SK-N-SH (cell line): ENCODE measurements around the gene BLID. TPM values are rescaled to one million over a fixed set of nuclear protein-coding genes. Genes with fewer than 3 reads are reported as not detected.

Source experiments
- CTCF ChIA-PET: fragments of 300-600, 350-600 bp; formaldehyde crosslinking; extraction: SDS; loops from one replicate; lab custom pipeline; 2021; lab: Yijun Ruan, JAX
- POLR2A ChIA-PET: fragments of 350-600 bp; sonication (Branson Sonifier 250); formaldehyde crosslinking; extraction: SDS; loops from one replicate; lab custom pipeline; 2020; ENCODE audit warnings: antibody characterized with exemption, inconsistent platforms; lab: Yijun Ruan, JAX
- DNase-seq: peaks from one replicate; pipeline ENCODE4 v3.0.0; 2012
- H2AFZ ChIP-seq: fragments of 200-600 bp; sonication (generic); 2 replicates; pipeline ENCODE4 v1.8.1; 2016; ENCODE audit warnings: antibody characterized with exemption, mild to moderate bottlenecking, low read depth
- H3F3A ChIP-seq: fragments of 200-600 bp; sonication (generic); replicated peaks from 2 replicates; pipeline ENCODE3; 2016; ENCODE audit warnings: antibody characterized with exemption, mild to moderate bottlenecking; ENCODE audit not compliant: insufficient read depth
- H3K27ac ChIP-seq, 2 experiments: fragments of 200-500 bp in 1 of 2; fragments of 200-600 bp in 1 of 2; sonication (Bioruptor generic) in 1 of 2; sonication (generic), shearing (Covaris generic) in 1 of 2; 2 replicates each; pipeline versions ENCODE4 v1.5.1 to v1.6.1; 2014 to 2016; ENCODE audit warnings: low read depth in 2 of 2, inconsistent platforms in 1 of 2, low read length in 1 of 2, mild to moderate bottlenecking in 1 of 2, mixed read lengths in 1 of 2
- H3K27me3 ChIP-seq: fragments of 200-600 bp; sonication (generic), shearing (Covaris generic); 2 replicates; pipeline ENCODE4 v1.6.1; 2016; ENCODE audit warnings: mixed run types; ENCODE audit not compliant: insufficient read depth
- H3K36me3 ChIP-seq, 2 experiments: fragments of 200-500 bp in 1 of 2; fragments of 200-600 bp in 1 of 2; sonication (Bioruptor generic) in 1 of 2; sonication (generic) in 1 of 2; replicated peaks in 1 of 2; 2 replicates each; pipeline versions ENCODE3 to v1.5.1; 2014 to 2016; ENCODE audit warnings: low read length in 1 of 2, mild to moderate bottlenecking in 1 of 2; ENCODE audit not compliant: insufficient read depth in 2 of 2, control insufficient read depth in 1 of 2
- H3K4me1 ChIP-seq, 2 experiments: fragments of 200-500 bp in 1 of 2; fragments of 200-600 bp in 1 of 2; sonication (Bioruptor generic) in 1 of 2; sonication (generic), shearing (Covaris generic) in 1 of 2; 2 replicates each; pipeline versions ENCODE4 v1.5.1 to v1.6.1; 2014 to 2016; ENCODE audit warnings: low read depth in 1 of 2, low read length in 1 of 2, mixed run types in 1 of 2; ENCODE audit not compliant: insufficient read depth in 2 of 2, control insufficient read depth in 1 of 2
- H3K4me2 ChIP-seq: fragments of 200-600 bp; sonication (generic), shearing (Covaris generic); 2 replicates; pipeline ENCODE4 v1.6.1; 2017; ENCODE audit warnings: mixed run types
- H3K4me3 ChIP-seq, 2 experiments: fragments of 200-500 bp in 1 of 2; fragments of 200-600 bp in 1 of 2; sonication (Bioruptor generic) in 1 of 2; sonication (generic), shearing (Covaris generic) in 1 of 2; 2 replicates each; pipeline versions ENCODE4 v1.5.1 to v1.8.1; 2014 to 2016; ENCODE audit warnings: low read depth in 2 of 2, inconsistent platforms in 1 of 2, low read length in 1 of 2, mild to moderate bottlenecking in 1 of 2, mixed read lengths in 1 of 2, moderate library complexity in 1 of 2
- H3K79me2 ChIP-seq: fragments of 200-600 bp; sonication (generic); 2 replicates; pipeline ENCODE4 v1.8.1; 2017; ENCODE audit warnings: mild to moderate bottlenecking; ENCODE audit not compliant: insufficient read depth
- H3K9ac ChIP-seq: fragments of 200-600 bp; sonication (generic); 2 replicates; pipeline ENCODE4 v1.6.1; 2017; ENCODE audit warnings: mixed run types
- H3K9me2 ChIP-seq: fragments of 200-600 bp; sonication (generic); 2 replicates; pipeline ENCODE4 v1.6.1; 2017; ENCODE audit warnings: mixed run types
- H3K9me3 ChIP-seq: fragments of 200-600 bp; sonication (generic); 2 replicates; pipeline ENCODE4 v1.6.1; 2017; ENCODE audit warnings: mixed run types, mild to moderate bottlenecking, moderate library complexity
- H4K20me1 ChIP-seq: fragments of 200-600 bp; sonication (generic); 2 replicates; pipeline ENCODE4 v1.6.1; 2017; ENCODE audit warnings: mild to moderate bottlenecking, mixed run types; ENCODE audit not compliant: insufficient read depth
- CHD2 ChIP-seq: fragments of 150-350 bp; IDR thresholded peaks from 2 replicates; pipeline ENCODE4 v1.6.1; 2018; ENCODE audit warnings: low read length; ENCODE audit not compliant: partially characterized antibody
- CTCF ChIP-seq: fragments of 200-600 bp; sonication (generic); IDR thresholded peaks from 2 replicates; pipeline ENCODE4 v1.6.1; 2017; ENCODE audit warnings: antibody characterized with exemption, mild to moderate bottlenecking, moderate library complexity
- ELF1 ChIP-seq: IDR thresholded peaks from 2 replicates; pipeline ENCODE4 v1.4.0; 2012
- EP300 ChIP-seq, 2 experiments: IDR thresholded peaks; 2 replicates each; pipeline versions ENCODE4 v1.4.0 to v1.6.1; 2012; ENCODE audit warnings: borderline replicate concordance in 1 of 2, low read depth in 1 of 2, low read length in 1 of 2
- FOSL2 ChIP-seq: IDR thresholded peaks from 2 replicates; pipeline ENCODE4 v1.4.0; 2012; ENCODE audit warnings: low read depth, mild to moderate bottlenecking, moderate library complexity, borderline replicate concordance
- FOXJ3 ChIP-seq: sonication (generic); formaldehyde crosslinking; IDR thresholded peaks from 2 replicates; pipeline ENCODE4 v1.5.1; 2020; ENCODE audit warnings: mild to moderate bottlenecking, missing genetic modification reagents
- FOXM1 ChIP-seq: IDR thresholded peaks from 2 replicates; pipeline ENCODE4 v1.4.0; 2012; ENCODE audit warnings: low read depth, mild to moderate bottlenecking
- GABPA ChIP-seq: IDR thresholded peaks from 2 replicates; pipeline ENCODE4 v1.4.0; 2012; ENCODE audit warnings: low read depth, mild to moderate bottlenecking
- JUND ChIP-seq: IDR thresholded peaks from 2 replicates; pipeline ENCODE4 v1.4.0; 2012
- MXI1 ChIP-seq: IDR thresholded peaks from 2 replicates; pipeline ENCODE4 v1.6.1; 2012; ENCODE audit warnings: mild to moderate bottlenecking, low read depth, low read length, improper control_type of control experiment
- NRF1 ChIP-seq: IDR thresholded peaks from 2 replicates; pipeline ENCODE4 v1.6.1; 2012; ENCODE audit warnings: low read depth, mild to moderate bottlenecking, low read length
- POLR2AphosphoS5 ChIP-seq: IDR thresholded peaks from 2 replicates; pipeline ENCODE4 v1.6.1; 2012; ENCODE audit warnings: low read depth, low read length
- RFX5 ChIP-seq: IDR thresholded peaks from 2 replicates; pipeline ENCODE4 v1.6.1; 2012; ENCODE audit warnings: mild to moderate bottlenecking, improper control_type of control experiment, low read length
- RXRA ChIP-seq: IDR thresholded peaks from 2 replicates; pipeline ENCODE4 v1.4.0; 2012; ENCODE audit warnings: low read depth, mild to moderate bottlenecking, borderline replicate concordance
- TAF1 ChIP-seq: IDR thresholded peaks from 2 replicates; pipeline ENCODE4 v1.6.1; 2012; ENCODE audit warnings: low read depth, mild to moderate bottlenecking, low read length, moderate library complexity, borderline replicate concordance
- TCF12 ChIP-seq: IDR thresholded peaks from 2 replicates; pipeline ENCODE4 v1.4.0; 2012
- USF2 ChIP-seq: fragments of 150-350 bp; IDR thresholded peaks from 2 replicates; pipeline ENCODE4 v1.6.1; 2017; ENCODE audit warnings: antibody characterized with exemption, low read length, low read depth, borderline replicate concordance
- YY1 ChIP-seq: IDR thresholded peaks from 2 replicates; pipeline ENCODE4 v1.4.0; 2012; ENCODE audit warnings: low read depth, mild to moderate bottlenecking
- ZBTB33 ChIP-seq: IDR thresholded peaks from 2 replicates; pipeline ENCODE4 v1.4.0; 2012; ENCODE audit warnings: low read depth, borderline replicate concordance
- WGBS: methylation state at CpG from one replicate; pipeline ENCODE4 v1.1.6; 2017; ENCODE audit warnings: low lambda C conversion rate; 5-methylcytosine and 5-hydroxymethylcytosine counted together
- polyA plus RNA-seq, 3 experiments: library from polyadenylated mRNA; depleted of rRNA; stranded (reverse); fragments of >200 nt; gene quantifications; 2 replicates each; pipeline ENCODE4 v1.2.3, GENCODE V29; 2012
- TF ChIP-seq, protein P1 (sequence below): IDR thresholded peaks from 2 replicates; pipeline ENCODE4 v1.4.0; 2012; ENCODE audit warnings: low read depth, borderline replicate concordance
- TF ChIP-seq, protein P2 (sequence below): IDR thresholded peaks from 2 replicates; pipeline ENCODE4 v1.4.0; 2012; ENCODE audit warnings: low read depth

Gene BLID
- polyA plus RNA-seq, 1 of the 3 experiments (the other 2 are of a cell fraction): not detected

GRCh38 chr11:122076512-122077120 lies 39.4 kb downstream of the BLID start:
- no peak for DNase-seq
- no peak overlapping the region for H3K9ac ChIP-seq
- no peak for TF ChIP-seq JUND
- TF ChIP-seq GABPA: no peak
- TF ChIP-seq, protein P1, sequence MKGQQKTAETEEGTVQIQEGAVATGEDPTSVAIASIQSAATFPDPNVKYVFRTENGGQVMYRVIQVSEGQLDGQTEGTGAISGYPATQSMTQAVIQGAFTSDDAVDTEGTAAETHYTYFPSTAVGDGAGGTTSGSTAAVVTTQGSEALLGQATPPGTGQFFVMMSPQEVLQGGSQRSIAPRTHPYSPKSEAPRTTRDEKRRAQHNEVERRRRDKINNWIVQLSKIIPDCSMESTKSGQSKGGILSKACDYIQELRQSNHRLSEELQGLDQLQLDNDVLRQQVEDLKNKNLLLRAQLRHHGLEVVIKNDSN: no peak
- no peak for TF ChIP-seq RFX5
- TF ChIP-seq EP300 (IDR thresholded peaks at IDR 0.05; ENCODE audit: borderline replicate concordance in 1 of 2, low read depth in 1 of 2, low read length in 1 of 2): no peak
- TF ChIP-seq FOXJ3 (CRISPR knock-in tag): no peak
- no peak for TF ChIP-seq MXI1
- no peak for TF ChIP-seq FOXM1
- no peak for TF ChIP-seq RXRA
- TF ChIP-seq NRF1: no peak
- no peak for TF ChIP-seq CHD2
- no peak for TF ChIP-seq YY1
- TF ChIP-seq POLR2AphosphoS5: no peak
- no peak for TF ChIP-seq USF2
- TF ChIP-seq FOSL2: no peak
- no peak for TF ChIP-seq TCF12
- TF ChIP-seq, protein P2, sequence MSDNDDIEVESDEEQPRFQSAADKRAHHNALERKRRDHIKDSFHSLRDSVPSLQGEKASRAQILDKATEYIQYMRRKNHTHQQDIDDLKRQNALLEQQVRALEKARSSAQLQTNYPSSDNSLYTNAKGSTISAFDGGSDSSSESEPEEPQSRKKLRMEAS: no peak
- TF ChIP-seq, all 33 proteins: peak for 0
- Histone ChIP-seq H3K27me3 (no peaks in the 10 kb centered on the region), H3K79me2 (no peaks in the 10 kb centered on the region; the same call in 1 of the 2 replicates), H3K9me2 (no peaks in the 10 kb centered on the region), H4K20me1 (no peaks in the 10 kb centered on the region), H3K9me3 (no peaks in the 10 kb centered on the region), H3K4me3 (no peak overlapping the region), H3K27ac (no peak overlapping the region), H3K4me2 (no peak overlapping the region), H3K36me3 (peaks cover 5 to 11% of the 10 kb centered on the region in 2 experiments), H3K4me1 (peaks cover 5 to 6% of the 10 kb centered on the region in 2 experiments; a peak in 1 of 4 replicates), H2AFZ (no peak overlapping the region), H3F3A (peaks cover 24% of the 10 kb centered on the region)
- ChIA-PET CTCF (interaction anchor here (0.7 to 1.6 kb wide), 6 partner anchors 9 to 57 kb away, joined by 3 to 4 read pairs (median 3); no protein-coding TSS in a partner anchor), POLR2A (no interaction called here)
- 94% methylated on average over 5 of the region's 6 CpGs for WGBS

DNA sequence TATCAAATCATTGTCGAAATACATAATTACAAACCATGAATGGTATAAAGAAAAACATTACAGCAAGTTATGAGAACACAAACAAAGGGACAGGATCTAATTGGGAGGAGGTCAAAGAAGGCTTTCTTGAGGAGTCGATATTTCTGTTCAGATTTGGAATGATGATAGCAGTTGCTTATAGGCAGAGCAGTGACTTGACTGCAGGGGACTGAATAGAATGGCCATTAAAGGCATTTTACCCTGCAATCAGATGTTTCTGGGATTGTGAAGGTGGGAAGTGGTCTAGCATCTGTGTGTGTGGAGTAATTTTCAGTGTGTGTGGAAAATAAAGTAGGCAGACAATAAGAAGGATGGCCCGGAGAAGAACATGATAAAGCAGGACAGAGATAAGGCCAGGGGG lies 41.0 kb downstream of the BLID start:
- peaks cover 13 to 15% of the 10 kb centered on the region in 2 experiments for H3K4me1 ChIP-seq
- CTCF ChIA-PET: interaction anchor here (0.8 to 1.6 kb wide), 2 partner anchors 18 to 419 kb away, joined by 3 to 5 read pairs; no protein-coding TSS in a partner anchor
- TF ChIP-seq JUND (no peak), CTCF (no peak), CHD2 (no peak), TCF12 (no peak), ZBTB33 (no peak), ELF1 (no peak), NRF1 (no peak), TAF1 (no peak)
- TF ChIP-seq, protein P2: no peak
- TF ChIP-seq, protein P1: no peak

More for the DNA sequence above, 41.0 kb downstream of the BLID start:
- Histone ChIP-seq H3K27me3 (no peaks in the 10 kb centered on the region), H3K79me2 (no peaks in the 10 kb centered on the region; the same call in 1 of the 2 replicates), H4K20me1 (no peaks in the 10 kb centered on the region), H3K9ac (no peak overlapping the region), H3K27ac (peak overlapping the region in 1 of 2 experiments; percentile 1; a peak in 1 of 4 replicates), H3K4me3 (no peak overlapping the region), H3K36me3 (peaks cover 3 to 5% of the 10 kb centered on the region in 2 experiments), H3K9me3 (no peaks in the 10 kb centered on the region), H2AFZ (no peak overlapping the region), H3F3A (peaks cover 36% of the 10 kb centered on the region), H3K4me2 (no peak overlapping the region), H3K9me2 (no peaks in the 10 kb centered on the region)
- WGBS: 87% methylated on average over 3 of the region's 3 CpGs
- POLR2A ChIA-PET: no interaction called here
- no peak for DNase-seq
